WI38 (cell line): Measurements from ENCODE around the gene BICDL1.

ENCODE experiments used
- H3K4me3 ChIP-seq: 2 replicates; pipeline ENCODE4 v1.5.1; 2011; ENCODE audit warnings: low read depth, mild to moderate bottlenecking, control low read depth, low read length
- TF ChIP-seq, protein P1 (sequence below): IDR thresholded peaks from 2 replicates; pipeline ENCODE4 v1.5.1; 2012; ENCODE audit warnings: low read depth, mild to moderate bottlenecking, control low read depth, low read length

The BICDL1 gene

DNA sequence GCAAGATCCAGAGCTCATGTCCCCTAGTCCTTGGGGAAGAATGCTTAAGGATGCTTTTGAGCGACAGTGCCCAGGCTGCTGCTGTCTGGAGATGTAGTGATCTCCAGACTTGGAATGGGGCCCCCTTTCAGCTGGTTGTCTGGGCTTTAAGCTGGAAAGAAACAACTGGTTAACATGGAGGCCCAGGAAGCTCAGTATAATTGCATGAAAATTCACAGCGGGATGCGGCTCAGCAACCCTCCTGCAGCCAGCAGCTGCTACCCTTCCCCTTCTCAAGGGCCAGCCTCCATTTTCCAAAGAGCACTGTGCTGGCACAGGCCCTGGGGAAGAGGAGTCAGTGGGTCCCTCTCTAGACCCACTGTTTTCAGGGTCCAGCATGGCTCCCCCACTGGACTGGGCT is 101.2 kb downstream of the BICDL1 start:
- no peak overlapping the region for H3K4me3 ChIP-seq
- TF ChIP-seq, protein P1, sequence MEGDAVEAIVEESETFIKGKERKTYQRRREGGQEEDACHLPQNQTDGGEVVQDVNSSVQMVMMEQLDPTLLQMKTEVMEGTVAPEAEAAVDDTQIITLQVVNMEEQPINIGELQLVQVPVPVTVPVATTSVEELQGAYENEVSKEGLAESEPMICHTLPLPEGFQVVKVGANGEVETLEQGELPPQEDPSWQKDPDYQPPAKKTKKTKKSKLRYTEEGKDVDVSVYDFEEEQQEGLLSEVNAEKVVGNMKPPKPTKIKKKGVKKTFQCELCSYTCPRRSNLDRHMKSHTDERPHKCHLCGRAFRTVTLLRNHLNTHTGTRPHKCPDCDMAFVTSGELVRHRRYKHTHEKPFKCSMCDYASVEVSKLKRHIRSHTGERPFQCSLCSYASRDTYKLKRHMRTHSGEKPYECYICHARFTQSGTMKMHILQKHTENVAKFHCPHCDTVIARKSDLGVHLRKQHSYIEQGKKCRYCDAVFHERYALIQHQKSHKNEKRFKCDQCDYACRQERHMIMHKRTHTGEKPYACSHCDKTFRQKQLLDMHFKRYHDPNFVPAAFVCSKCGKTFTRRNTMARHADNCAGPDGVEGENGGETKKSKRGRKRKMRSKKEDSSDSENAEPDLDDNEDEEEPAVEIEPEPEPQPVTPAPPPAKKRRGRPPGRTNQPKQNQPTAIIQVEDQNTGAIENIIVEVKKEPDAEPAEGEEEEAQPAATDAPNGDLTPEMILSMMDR = no peak

DNA sequence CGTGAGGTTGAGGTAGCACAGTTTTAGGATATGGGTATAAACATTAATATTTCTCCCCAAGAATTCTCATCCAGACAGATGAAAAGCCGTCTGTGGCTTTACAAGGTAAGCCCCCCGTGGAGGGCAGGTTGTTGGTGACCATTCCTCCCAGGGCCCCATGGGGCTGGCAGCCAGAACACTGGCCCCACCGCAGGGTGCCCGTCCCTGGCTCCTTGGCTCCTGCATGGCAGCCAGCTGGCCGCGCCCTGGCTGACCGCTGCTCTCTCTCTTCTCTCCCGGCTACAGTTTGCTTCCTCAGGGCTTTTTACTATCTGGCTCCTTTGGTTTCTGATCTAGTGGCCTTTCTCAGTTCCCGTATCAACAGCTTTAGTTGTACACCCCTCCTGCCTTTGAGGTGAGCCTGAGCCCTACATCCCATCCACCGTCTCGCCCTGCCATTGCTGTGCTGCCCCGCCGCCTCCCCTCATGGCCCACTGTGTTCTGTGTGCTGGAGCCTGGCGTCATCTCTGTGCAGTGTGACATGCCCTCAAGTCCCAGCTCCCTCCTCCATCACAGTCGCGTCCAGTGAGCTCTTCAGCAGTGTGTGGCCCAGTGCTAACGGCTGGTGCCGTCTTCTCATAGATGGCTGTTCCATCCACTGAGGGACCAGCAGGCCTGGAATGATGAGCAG is 101.7 kb downstream of the BICDL1 start:
- H3K4me3 ChIP-seq = no peak overlapping the region
- TF ChIP-seq, protein P1 = no peak

DNA sequence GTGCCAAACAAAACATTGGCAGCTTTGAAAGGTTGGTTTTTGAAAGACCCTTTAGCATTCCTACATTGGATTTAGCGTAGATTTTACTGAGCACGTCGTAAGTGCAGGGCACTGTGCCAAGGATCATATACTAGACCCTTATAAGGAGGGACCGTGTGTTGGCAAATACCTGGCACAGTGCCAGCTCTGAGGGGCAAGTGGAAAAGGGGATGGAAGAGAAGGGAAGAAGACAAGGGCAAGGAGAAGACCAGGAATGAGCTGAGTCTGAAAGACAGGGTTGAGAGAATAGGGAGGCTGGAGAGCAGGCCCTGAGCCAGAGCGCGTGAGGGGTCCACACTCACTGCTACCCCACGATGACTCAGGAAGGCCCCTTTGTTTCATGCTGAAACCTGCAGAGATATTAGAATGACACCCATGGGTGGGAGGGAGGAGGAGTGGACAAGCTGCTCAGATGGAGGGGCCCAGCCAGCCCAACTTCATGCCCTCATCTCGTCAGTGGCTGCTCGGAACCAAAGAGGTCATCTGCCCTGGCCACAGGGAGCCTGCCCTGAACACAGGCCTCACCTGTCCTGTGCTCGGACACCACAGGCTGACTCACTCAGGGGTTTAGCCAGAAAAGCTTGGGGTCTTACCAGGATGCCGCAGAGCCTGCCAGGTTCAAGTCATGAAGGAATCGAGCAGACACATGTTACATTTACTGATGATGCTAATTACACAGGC is 102.5 kb downstream of the BICDL1 start:
- H3K4me3 ChIP-seq = no peak overlapping the region
- TF ChIP-seq, protein P1 = no peak

DNA sequence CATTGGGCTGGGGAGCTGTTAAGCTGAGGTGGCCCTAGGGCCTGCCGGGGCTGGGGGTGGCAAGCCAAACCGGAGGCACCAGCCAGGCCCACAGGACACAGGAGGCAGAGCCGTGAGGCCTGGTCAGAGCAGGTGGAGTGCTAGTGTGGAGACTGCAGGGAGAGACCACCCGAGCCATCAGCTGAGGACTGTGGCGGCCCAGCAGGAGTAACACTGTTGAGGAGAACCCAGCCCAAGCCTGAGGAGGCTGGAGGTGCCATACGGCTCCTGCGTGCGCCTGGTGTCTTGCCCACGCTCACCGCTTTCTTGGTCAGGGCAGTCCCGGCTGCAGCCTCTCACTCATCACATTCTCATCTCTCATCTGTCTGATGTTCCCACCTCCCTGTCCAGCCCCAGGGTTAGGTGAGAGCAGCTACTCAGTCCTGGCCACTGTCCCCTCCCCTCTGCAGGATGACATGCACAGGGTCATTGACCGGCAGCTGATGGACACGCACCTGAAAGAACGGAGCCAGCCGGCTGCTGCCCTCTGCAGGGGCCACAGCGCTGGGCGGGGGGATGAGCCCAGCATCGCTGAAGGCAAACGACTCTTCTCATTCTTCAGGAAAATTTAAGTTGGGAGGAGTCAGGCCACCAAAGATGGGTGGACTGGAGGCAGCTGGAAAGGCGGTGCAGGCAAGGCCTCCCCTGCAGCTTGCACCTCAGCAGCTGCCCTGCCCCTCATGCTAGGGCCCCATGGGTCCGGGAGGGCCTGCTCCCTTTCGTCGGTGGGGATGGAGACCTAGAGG is 103.7 kb downstream of the BICDL1 start:
- H3K4me3 ChIP-seq = no peak overlapping the region
- TF ChIP-seq, protein P1 = no peak

DNA sequence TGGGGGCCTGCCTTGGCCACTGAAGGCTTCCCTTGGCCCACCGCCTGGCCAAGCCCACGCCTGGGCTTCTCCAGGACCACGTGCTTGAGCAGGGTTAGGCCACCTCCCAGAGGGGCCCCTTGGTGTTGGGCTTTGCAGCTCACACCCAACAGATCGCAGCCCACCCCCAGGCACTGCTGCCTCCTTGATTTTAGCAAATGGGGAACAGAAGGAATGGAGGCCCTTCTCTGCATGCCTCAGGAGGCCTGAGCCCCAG is 104.2 kb downstream of the BICDL1 start:
- no peak overlapping the region for H3K4me3 ChIP-seq
- TF ChIP-seq, protein P1 = no peak

DNA sequence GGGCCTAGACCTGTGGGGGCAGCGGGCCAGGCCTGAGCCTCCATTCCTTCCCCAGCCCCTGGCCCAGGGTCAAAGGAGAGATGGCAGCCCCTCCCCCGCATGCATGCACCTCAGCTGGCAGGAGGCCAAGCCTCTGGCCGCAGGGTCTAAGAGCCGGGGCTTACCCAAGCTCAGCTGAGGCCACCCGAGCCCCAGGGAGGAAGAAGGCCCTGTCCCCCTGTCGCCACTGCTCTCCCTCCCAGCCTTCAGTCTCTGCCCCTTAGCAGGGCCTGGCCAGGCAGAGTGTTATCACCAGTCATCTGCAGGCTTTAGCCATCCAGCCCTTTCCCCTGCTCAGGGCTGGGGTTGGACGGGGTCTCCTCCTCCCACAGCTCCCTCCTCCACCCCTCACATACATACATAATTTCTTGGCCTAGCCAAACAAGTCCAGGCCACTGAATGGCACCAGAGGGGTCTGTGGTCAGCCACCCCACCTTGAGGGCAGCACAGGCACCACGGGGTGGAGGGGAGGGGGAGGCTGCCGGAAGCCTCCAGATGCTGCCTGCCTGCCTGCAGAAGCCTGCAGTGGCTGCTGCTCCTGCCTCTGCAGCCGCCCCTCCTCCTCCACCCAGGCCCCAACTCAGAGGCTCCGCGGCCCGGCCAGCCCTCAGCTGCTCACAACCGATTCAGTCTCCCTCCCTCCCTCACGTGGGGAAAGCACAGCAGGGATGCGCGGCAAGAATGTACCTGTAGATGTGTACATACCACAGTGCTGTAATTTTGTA is 104.7 kb downstream of the BICDL1 start:
- TF ChIP-seq, protein P1 = no peak
- no peak overlapping the region for H3K4me3 ChIP-seq
